Keratinocyte (primary cell): Measurements from ENCODE around the gene SH2D6. TPM values are rescaled to one million over a fixed set of nuclear protein-coding genes. Genes with fewer than 3 reads are reported as not detected.

Experiments used
- DNase-seq: peaks from one replicate; pipeline ENCODE4 v3.0.0-alpha.2; 2011; ENCODE audit warnings: low read depth, missing footprints, low spot score
- FAIRE-seq: peaks from 2 replicates; lab custom pipeline; 2011; peaks lifted over from hg19 to GRCh38; lab: Jason Lieb, UNC
- H2AFZ ChIP-seq: 2 replicates; pipeline ENCODE4 v1.6.0; 2012; ENCODE audit warnings: low read length, control low read depth, inconsistent platforms; ENCODE audit not compliant: control insufficient read depth
- H3K27ac ChIP-seq: 2 replicates; pipeline ENCODE4 v1.5.1; 2011; ENCODE audit warnings: low read length; ENCODE audit not compliant: control insufficient read depth, insufficient read depth
- H3K27me3 ChIP-seq: 3 replicates; pipeline ENCODE4 v1.6.0; 2011; ENCODE audit warnings: low read length; ENCODE audit not compliant: control insufficient read depth, insufficient read depth; ENCODE audit errors: extremely low read depth
- H3K36me3 ChIP-seq, 2 experiments: 2 replicates in 1 of 2; 3 replicates in 1 of 2; pipeline ENCODE4 v1.5.1; 2011; ENCODE audit warnings: low read length in 2 of 2, mild to moderate bottlenecking in 1 of 2; ENCODE audit not compliant: control insufficient read depth in 2 of 2, insufficient read depth in 2 of 2; ENCODE audit errors: extremely low read depth in 1 of 2
- H3K4me1 ChIP-seq: 3 replicates; pipeline ENCODE4 v1.5.1; 2011; ENCODE audit warnings: low read length; ENCODE audit not compliant: control insufficient read depth, insufficient read depth; ENCODE audit errors: extremely low read depth
- H3K4me2 ChIP-seq: 3 replicates; pipeline ENCODE4 v1.6.0; 2011; ENCODE audit warnings: low read depth, low read length; ENCODE audit not compliant: control insufficient read depth, insufficient read depth; ENCODE audit errors: extremely low read depth
- H3K4me3 ChIP-seq, 3 experiments: fragments of 200-600 bp in 1 of 3; sonication (generic) in 1 of 3; 2 replicates in 2 of 3; 3 replicates in 1 of 3; pipeline ENCODE4 v1.5.1; 2011 to 2016; ENCODE audit warnings: low read length in 3 of 3, mild to moderate bottlenecking in 3 of 3, control low read depth in 2 of 3, inconsistent platforms in 1 of 3, low read depth in 1 of 3, mixed read lengths in 1 of 3, mixed run types in 1 of 3, moderate library complexity in 1 of 3; ENCODE audit not compliant: control insufficient read depth in 2 of 3, insufficient read depth in 2 of 3; ENCODE audit errors: extremely low read depth in 1 of 3
- H3K79me2 ChIP-seq: 2 replicates; pipeline ENCODE4 v1.6.0; 2012; ENCODE audit warnings: low read length; ENCODE audit not compliant: control insufficient read depth, insufficient read depth
- H3K9ac ChIP-seq: 3 replicates; pipeline ENCODE4 v1.6.0; 2011; ENCODE audit warnings: low read length; ENCODE audit not compliant: control insufficient read depth, insufficient read depth; ENCODE audit errors: extremely low read depth
- H3K9me1 ChIP-seq: 3 replicates; pipeline ENCODE4 v1.6.0; 2011; ENCODE audit warnings: low read length; ENCODE audit not compliant: control insufficient read depth, insufficient read depth; ENCODE audit errors: extremely low read depth
- H3K9me3 ChIP-seq: 2 replicates; pipeline ENCODE4 v1.5.1; 2012; ENCODE audit warnings: low read depth, low read length; ENCODE audit not compliant: control insufficient read depth
- H4K20me1 ChIP-seq: 3 replicates; pipeline ENCODE4 v1.6.0; 2011; ENCODE audit warnings: low read length; ENCODE audit not compliant: control insufficient read depth, insufficient read depth; ENCODE audit errors: extremely low read depth
- CTCF ChIP-seq, 3 experiments: IDR thresholded peaks in 1 of 3; conservative IDR thresholded peaks in 1 of 3; optimal IDR thresholded peaks in 1 of 3; 2 replicates in 2 of 3; 3 replicates in 1 of 3; pipeline versions ENCODE3 to v1.5.1; 2011; ENCODE audit warnings: low read length in 3 of 3, mild to moderate bottlenecking in 3 of 3, moderate library complexity in 2 of 3, control low read depth in 1 of 3, inconsistent platforms in 1 of 3; ENCODE audit not compliant: insufficient read depth in 2 of 3; ENCODE audit errors: extremely low read depth in 1 of 3
- EZH2 ChIP-seq: IDR thresholded peaks from one replicate; pipeline ENCODE4 v1.6.1; 2012; ENCODE audit warnings: inconsistent platforms, mild to moderate bottlenecking, low read length, moderate library complexity
- dilution Hi-C: fragments of 300-500 bp; cut with MboI; formaldehyde crosslinking; loops from one replicate; pipeline ENCODE4 v1.7.0; 2020; ENCODE audit warnings: low sequenced_read_pairs; ENCODE audit not compliant: extremely low pct_ligation_motif_present
- polyA plus RNA-seq, 5 experiments: library from polyadenylated mRNA; depleted of rRNA in 3 of 5; stranded (reverse) in 3 of 5; stranded (forward) in 1 of 5; unstranded in 1 of 5; fragments of >200 nt; gene quantifications; 1 replicate in 1 of 5; 2 replicates in 3 of 5; 3 replicates in 1 of 5; pipeline versions ENCODE4 v1.2.1 to v1.2.3, GENCODE V29; 2011 to 2012; ENCODE audit warnings: missing spikeins in 2 of 5, low read depth in 1 of 5, low replicate concordance in 1 of 5

Gene SH2D6
- polyA plus RNA-seq, 1 donor (not counting 4 experiments of a cell fraction or from before 2014, with no cell fraction given) = 0.10 TPM

GRCh38 chr2:85458601-85459563 lies 40.4 kb downstream of the SH2D6 start:
- H3K27me3 ChIP-seq = no peaks in the 10 kb centered on the region
- no peaks in the 10 kb centered on the region for H3K9me3 ChIP-seq
- no peaks in the 10 kb centered on the region for H3K79me2 ChIP-seq
- no peak for DNase-seq
- no peak overlapping the region for H3K4me2 ChIP-seq
- no peak overlapping the region for H2AFZ ChIP-seq
- peaks cover 18% of the 10 kb centered on the region for H3K4me1 ChIP-seq
- H3K9ac ChIP-seq = no peak overlapping the region
- TF ChIP-seq CTCF (optimal IDR thresholded peaks at IDR 0.05 in 1 of 3, IDR thresholded peaks at IDR 0.05 in 1 of 3, conservative IDR thresholded peaks at IDR 0.05 in 1 of 3; ENCODE audit: extremely low read depth in 1 of 3, insufficient read depth in 2 of 3, low read length in 3 of 3) (no peak), EZH2 (no peak)
- no peaks in the 10 kb centered on the region for H3K9me1 ChIP-seq
- dilution Hi-C loops = no loop called here
- no peak overlapping the region for H3K4me3 ChIP-seq
- no peaks in the 10 kb centered on the region for H3K36me3 ChIP-seq
- H4K20me1 ChIP-seq = no peaks in the 10 kb centered on the region
- no peak overlapping the region for H3K27ac ChIP-seq
- no peak for FAIRE-seq

GRCh38 chr2:85459771-85460170 lies 41.3 kb downstream of the SH2D6 start:
- peaks cover 18% of the 10 kb centered on the region for H3K4me1 ChIP-seq
- FAIRE-seq = no peak
- H3K27ac ChIP-seq = no peak overlapping the region
- H3K9me1 ChIP-seq = no peaks in the 10 kb centered on the region
- H3K9ac ChIP-seq = no peak overlapping the region
- H3K9me3 ChIP-seq = no peaks in the 10 kb centered on the region
- H3K36me3 ChIP-seq = no peaks in the 10 kb centered on the region
- H3K79me2 ChIP-seq = no peaks in the 10 kb centered on the region
- DNase-seq = no peak
- TF ChIP-seq CTCF (optimal IDR thresholded peaks at IDR 0.05 in 1 of 3, IDR thresholded peaks at IDR 0.05 in 1 of 3, conservative IDR thresholded peaks at IDR 0.05 in 1 of 3; ENCODE audit: extremely low read depth in 1 of 3, insufficient read depth in 2 of 3, low read length in 3 of 3) (no peak), EZH2 (no peak)
- no peak overlapping the region for H2AFZ ChIP-seq
- H3K4me2 ChIP-seq = no peak overlapping the region
- H3K27me3 ChIP-seq = no peaks in the 10 kb centered on the region
- dilution Hi-C loops = no loop called here
- H4K20me1 ChIP-seq = no peaks in the 10 kb centered on the region
- H3K4me3 ChIP-seq = no peak overlapping the region
